HG03066 (cell line): ENCODE results near the gene BMP8B.
"Not testable (repeated sequence)": the region's sequence is repeated elsewhere in the genome, so short reads cannot be mapped to it uniquely, and the experiment has no call there.

Experiments
- ATAC-seq: cut with Tn5 transposase; IDR thresholded peaks from one replicate; pipeline ENCODE4 v1.9.1; 2021; ENCODE audit warnings: low read depth; ENCODE audit not compliant: unreplicated experiment

The BMP8B gene

GRCh38 chr1:39779821-39780220, 8.8 kb downstream of the BMP8B start:
- ATAC-seq = no peak

- ATAC-seq = no peak
These were observed 9.5 kb downstream of the BMP8B start for GRCh38 chr1:39779137-39779536.

GRCh38 chr1:39778463-39779099, 10.1 kb downstream of the BMP8B start:
- ATAC-seq = not testable (repeated sequence)

GRCh38 chr1:39777896-39778295, 10.8 kb downstream of the BMP8B start:
- not testable (repeated sequence) for ATAC-seq

GRCh38 chr1:39777306-39777705, 11.4 kb downstream of the BMP8B start:
- ATAC-seq = no peak

GRCh38 chr1:39776886-39777285, 11.8 kb downstream of the BMP8B start:
- ATAC-seq = no peak

- peak; percentile 60 for ATAC-seq
These were observed 12.3 kb downstream of the BMP8B start for GRCh38 chr1:39776400-39776713.

GRCh38 chr1:39775676-39776399, 12.8 kb downstream of the BMP8B start:
- ATAC-seq = peak; percentile 62

- ATAC-seq = not testable (repeated sequence)
These were observed 13.5 kb downstream of the BMP8B start for GRCh38 chr1:39775141-39775540.

GRCh38 chr1:39773369-39773979, 15.2 kb downstream of the BMP8B start:
- ATAC-seq = not testable (repeated sequence)

GRCh38 chr1:39771022-39771532, 17.6 kb downstream of the BMP8B start, which contains the start of gene OXCT2:
OXCT2 (minus strand) TSS chr1:39771348; CDS start chr1:39771255, 93 bp downstream.
- ATAC-seq = not testable (repeated sequence)

- not testable (repeated sequence) for ATAC-seq
These were observed 18.3 kb downstream of the BMP8B start for GRCh38 chr1:39770100-39771021.

- not testable (repeated sequence) for ATAC-seq
These were observed 19.2 kb downstream of the BMP8B start for GRCh38 chr1:39769502-39769901.

- not testable (repeated sequence) for ATAC-seq
These were observed 22.2 kb downstream of the BMP8B start for GRCh38 chr1:39766466-39766865.

GRCh38 chr1:39764512-39764911, 24.2 kb downstream of the BMP8B start:
- ATAC-seq = not testable (repeated sequence)

GRCh38 chr1:39763619-39764374, 24.9 kb downstream of the BMP8B start:
- not testable (repeated sequence) for ATAC-seq

- ATAC-seq = no peak
These were observed 25.8 kb downstream of the BMP8B start for GRCh38 chr1:39762550-39763540.

GRCh38 chr1:39761557-39762260, 27.0 kb downstream of the BMP8B start:
- no peak for ATAC-seq
